CD14-positive monocyte (primary cell): ENCODE results near the gene TPM2. TPM values are rescaled to one million over a fixed set of nuclear protein-coding genes. Genes with fewer than 3 reads are reported as not detected.

Experiments
- DNase-seq, 3 donors: peaks; one replicate each; pipeline ENCODE4 v3.0.0-alpha.2; 2011 to 2022
- H2AFZ ChIP-seq: 2 replicates; pipeline ENCODE4 v1.6.0; 2012; ENCODE audit warnings: mild to moderate bottlenecking, low read depth, low read length, inconsistent platforms; ENCODE audit not compliant: insufficient read depth, poor library complexity, severe bottlenecking
- H3K27ac ChIP-seq, 2 donors: 1 replicate in 1 of 2; 2 replicates in 1 of 2; pipeline ENCODE4 v1.5.1; 2012 to 2013; ENCODE audit warnings: low read length in 2 of 2, control low read depth in 1 of 2, inconsistent platforms in 1 of 2, low read depth in 1 of 2, mild to moderate bottlenecking in 1 of 2
- H3K27me3 ChIP-seq, 2 donors: one replicate each; pipeline versions ENCODE4 v1.6.0 to v1.6.1; 2011 to 2013; ENCODE audit warnings: low read length in 2 of 2; ENCODE audit not compliant: control insufficient read depth in 2 of 2, insufficient read depth in 2 of 2
- H3K36me3 ChIP-seq, 2 donors: replicated peaks in 1 of 2; 1 replicate in 1 of 2; 2 replicates in 1 of 2; pipeline versions ENCODE4 v1.5.1 to v1.6.1; 2012 to 2013; ENCODE audit warnings: low read length in 2 of 2, control low read depth in 1 of 2, inconsistent platforms in 1 of 2, mild to moderate bottlenecking in 1 of 2; ENCODE audit not compliant: insufficient read depth in 2 of 2, control insufficient read depth in 1 of 2
- H3K4me1 ChIP-seq, 2 donors: 1 replicate in 1 of 2; 2 replicates in 1 of 2; pipeline versions ENCODE4 v1.5.1 to v1.6.1; 2012 to 2013; ENCODE audit warnings: low read length in 2 of 2, control low read depth in 1 of 2, inconsistent platforms in 1 of 2, mild to moderate bottlenecking in 1 of 2, moderate library complexity in 1 of 2; ENCODE audit not compliant: insufficient read depth in 2 of 2, control insufficient read depth in 1 of 2
- H3K4me2 ChIP-seq: replicated peaks from 2 replicates; pipeline ENCODE3; 2012; ENCODE audit warnings: low read length, moderate library complexity, mild to moderate bottlenecking; ENCODE audit not compliant: poor library complexity, severe bottlenecking; ENCODE audit errors: extremely low read depth
- H3K4me3 ChIP-seq, 3 experiments: fragments of 200-600 bp in 1 of 3; sonication (generic) in 1 of 3; replicated peaks in 1 of 3; 1 replicate in 2 of 3; 2 replicates in 1 of 3; pipeline ENCODE4 v1.5.1; 2011 to 2013; ENCODE audit warnings: low read length in 3 of 3, mild to moderate bottlenecking in 3 of 3, control low read depth in 2 of 3, low read depth in 2 of 3, inconsistent platforms in 1 of 3, moderate library complexity in 1 of 3
- H3K79me2 ChIP-seq: 2 replicates; pipeline ENCODE4 v1.6.0; 2012; ENCODE audit warnings: mild to moderate bottlenecking, control low read depth, inconsistent platforms, low read length, moderate library complexity; ENCODE audit not compliant: insufficient read depth
- H3K9ac ChIP-seq: 2 replicates; pipeline ENCODE4 v1.6.0; 2017; ENCODE audit warnings: low read length, mild to moderate bottlenecking; ENCODE audit not compliant: insufficient read depth, poor library complexity, severe bottlenecking
- H3K9me3 ChIP-seq, 2 donors: replicated peaks in 1 of 2; 1 replicate in 1 of 2; 2 replicates in 1 of 2; pipeline versions ENCODE4 v1.5.1 to v1.6.1; 2012 to 2013; ENCODE audit warnings: low read length in 2 of 2, control low read depth in 1 of 2; ENCODE audit not compliant: control insufficient read depth in 1 of 2, insufficient read depth in 1 of 2
- H4K20me1 ChIP-seq: 2 replicates; pipeline ENCODE4 v1.6.0; 2012; ENCODE audit warnings: mild to moderate bottlenecking, low read length, control low read depth, moderate library complexity; ENCODE audit not compliant: insufficient read depth
- H3K27ac Mint-ChIP-seq, 7 donors: one replicate each; pipeline ENCODE4 v1.8.0; 2020; ENCODE audit warnings: mild to moderate bottlenecking in 7 of 7, mixed read lengths in 7 of 7, moderate library complexity in 6 of 7, inconsistent platforms in 2 of 7
- H3K27me3 Mint-ChIP-seq, 3 donors: one replicate each; pipeline ENCODE4 v1.8.0; 2021 to 2022; ENCODE audit warnings: low read depth in 3 of 3, mild to moderate bottlenecking in 3 of 3, mixed read lengths in 3 of 3, moderate library complexity in 3 of 3, inconsistent platforms in 1 of 3
- H3K36me3 Mint-ChIP-seq, 2 donors: one replicate each; pipeline ENCODE4 v1.8.0; 2020; ENCODE audit warnings: mixed read lengths in 2 of 2, inconsistent platforms in 1 of 2, mild to moderate bottlenecking in 1 of 2
- H3K4me1 Mint-ChIP-seq: one replicate; pipeline ENCODE4 v1.8.0; 2020; ENCODE audit warnings: mild to moderate bottlenecking, mixed read lengths
- H3K4me3 Mint-ChIP-seq, 2 donors: one replicate each; pipeline ENCODE4 v1.8.0; 2020; ENCODE audit warnings: mild to moderate bottlenecking in 2 of 2, mixed read lengths in 2 of 2, moderate library complexity in 1 of 2
- H3K9me3 Mint-ChIP-seq, 7 donors: one replicate each; pipeline ENCODE4 v1.8.0; 2020 to 2022; ENCODE audit warnings: mixed read lengths in 7 of 7, mild to moderate bottlenecking in 6 of 7, moderate library complexity in 6 of 7, inconsistent platforms in 2 of 7
- WGBS: methylation state at CpG from one replicate; pipeline ENCODE4 v1.1.5; 2013; ENCODE audit warnings: missing lambda C conversion rate; ENCODE audit not compliant: insufficient coverage; 5-methylcytosine and 5-hydroxymethylcytosine counted together
- intact Hi-C, 2 donors: fragments of 100-400 bp; cut with micrococcal nuclease; formaldehyde crosslinking; loops; one replicate each; pipeline versions ENCODE4 v1.15.0 to v1.15.1; 2023
- polyA plus RNA-seq, 3 donors: library from polyadenylated mRNA; depleted of rRNA in 1 of 3; unstranded in 2 of 3; stranded (reverse) in 1 of 3; fragments of 300-500 nt in 2 of 3; fragments of >200 nt in 1 of 3; fragmentation: Illumina TruSeq in 2 of 3; gene quantifications; 1 replicate in 2 of 3; 2 replicates in 1 of 3; pipeline ENCODE4 v1.2.3, GENCODE V29; 2012 to 2021
- TF ChIP-seq, protein P1 (sequence below): fragments of 200-600 bp; IDR thresholded peaks from one replicate; pipeline ENCODE4 v1.8.0; 2022; ENCODE audit warnings: antibody characterized with exemption, mild to moderate bottlenecking

TPM2 gene
- polyA plus RNA-seq, 3 donors = 7.7 TPM; not detected in 2

DNA sequence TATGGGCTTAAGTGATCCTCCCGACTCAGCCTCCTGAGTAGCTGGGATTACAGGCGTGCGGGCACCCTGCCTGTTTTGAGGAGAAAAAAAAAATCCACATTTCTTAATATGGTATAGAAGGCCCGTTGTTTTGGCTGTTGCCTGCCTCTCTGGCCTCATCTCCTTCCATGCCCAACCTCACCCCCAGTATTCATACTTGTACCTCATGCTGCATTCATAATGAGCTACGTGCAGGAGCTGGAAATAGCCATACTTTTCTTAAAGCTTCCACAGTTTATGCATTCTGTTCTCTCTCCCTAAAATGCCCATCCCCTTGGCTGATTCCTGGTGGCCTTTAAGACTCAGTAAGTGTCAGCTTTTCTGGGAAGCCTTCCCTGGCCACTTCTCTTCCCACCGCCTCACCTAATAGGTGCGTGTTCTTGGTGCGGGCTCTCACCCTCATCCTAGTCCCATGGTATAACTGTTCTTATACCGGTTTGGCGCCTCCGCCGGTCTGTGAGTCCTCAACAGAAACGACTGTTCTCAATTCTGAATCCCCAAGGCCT is 2.1 kb upstream of the TPM2 start:
- peaks cover 10% of the 10 kb centered on the region for H3K4me1 Mint-ChIP-seq
- no peak overlapping the region for H3K27ac ChIP-seq
- TF ChIP-seq, protein P1, sequence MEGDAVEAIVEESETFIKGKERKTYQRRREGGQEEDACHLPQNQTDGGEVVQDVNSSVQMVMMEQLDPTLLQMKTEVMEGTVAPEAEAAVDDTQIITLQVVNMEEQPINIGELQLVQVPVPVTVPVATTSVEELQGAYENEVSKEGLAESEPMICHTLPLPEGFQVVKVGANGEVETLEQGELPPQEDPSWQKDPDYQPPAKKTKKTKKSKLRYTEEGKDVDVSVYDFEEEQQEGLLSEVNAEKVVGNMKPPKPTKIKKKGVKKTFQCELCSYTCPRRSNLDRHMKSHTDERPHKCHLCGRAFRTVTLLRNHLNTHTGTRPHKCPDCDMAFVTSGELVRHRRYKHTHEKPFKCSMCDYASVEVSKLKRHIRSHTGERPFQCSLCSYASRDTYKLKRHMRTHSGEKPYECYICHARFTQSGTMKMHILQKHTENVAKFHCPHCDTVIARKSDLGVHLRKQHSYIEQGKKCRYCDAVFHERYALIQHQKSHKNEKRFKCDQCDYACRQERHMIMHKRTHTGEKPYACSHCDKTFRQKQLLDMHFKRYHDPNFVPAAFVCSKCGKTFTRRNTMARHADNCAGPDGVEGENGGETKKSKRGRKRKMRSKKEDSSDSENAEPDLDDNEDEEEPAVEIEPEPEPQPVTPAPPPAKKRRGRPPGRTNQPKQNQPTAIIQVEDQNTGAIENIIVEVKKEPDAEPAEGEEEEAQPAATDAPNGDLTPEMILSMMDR = no peak
- H3K4me2 ChIP-seq = peak overlapping the region; percentile 90
- 96% methylated on average over 3 of the region's 13 CpGs for WGBS
- H4K20me1 ChIP-seq = peaks cover 14% of the 10 kb centered on the region
- H3K9me3 ChIP-seq = no peaks in the 10 kb centered on the region
- H3K9ac ChIP-seq = no peak overlapping the region
- intact Hi-C loops = loop anchor here in 1 of 2 donors (10.0 kb wide), 1 partner anchor 47 kb away; no protein-coding TSS in a partner anchor
- DNase-seq = no peak
- H3K9me3 Mint-ChIP-seq = peaks cover 0 to 3% (median 0%) of the 10 kb centered on the region in 7 donors
- H3K79me2 ChIP-seq = no peaks in the 10 kb centered on the region
- H3K27ac Mint-ChIP-seq = peak overlapping the region in 1 of 7 donors; percentile 20
- no peak overlapping the region for H3K4me3 ChIP-seq
- H3K4me3 Mint-ChIP-seq = no peak overlapping the region
- peaks cover 11 to 13% of the 10 kb centered on the region in 2 donors for H3K36me3 ChIP-seq
- H3K27me3 Mint-ChIP-seq = peaks cover 4 to 25% (median 6%) of the 10 kb centered on the region in 3 donors
- peaks cover 14 to 21% of the 10 kb centered on the region in 2 donors for H3K4me1 ChIP-seq
- H3K36me3 Mint-ChIP-seq = no peaks in the 10 kb centered on the region
- peaks cover 0 to 15% of the 10 kb centered on the region in 2 donors for H3K27me3 ChIP-seq
- H2AFZ ChIP-seq = no peak overlapping the region

DNA sequence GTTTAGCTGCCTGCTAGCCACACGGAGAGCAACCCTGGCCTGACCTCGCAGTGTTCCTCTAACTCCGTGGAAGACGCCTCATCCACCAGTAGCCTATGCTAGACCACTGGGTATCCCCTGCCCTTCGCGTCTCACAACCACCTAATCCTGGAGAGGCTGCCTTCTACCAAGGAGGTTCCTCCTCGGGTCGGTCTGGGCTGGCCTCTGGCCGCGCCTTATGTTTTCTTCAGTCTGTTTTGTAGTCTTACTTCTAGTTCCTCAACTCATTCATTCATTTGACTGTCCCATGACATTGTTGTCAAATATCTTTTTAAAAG is 1.6 kb upstream of the TPM2 start:
- H3K4me1 ChIP-seq = peaks cover 14 to 21% of the 10 kb centered on the region in 2 donors
- DNase-seq = peak in 2 of 3 donors; percentile 31 to 43
- no peaks in the 10 kb centered on the region for H3K79me2 ChIP-seq
- Mint-ChIP-seq H3K4me3 (peak overlapping the region; percentile 88 to 91), H3K27ac (peak overlapping the region in 6 of 7 donors; percentile 38 to 77 (median 62)), H3K27me3 (peaks cover 4 to 25% (median 6%) of the 10 kb centered on the region in 3 donors), H3K36me3 (no peaks in the 10 kb centered on the region), H3K4me1 (peaks cover 10% of the 10 kb centered on the region), H3K9me3 (peaks cover 0 to 3% (median 0%) of the 10 kb centered on the region in 7 donors)
- H4K20me1 ChIP-seq = peaks cover 8% of the 10 kb centered on the region
- TF ChIP-seq, protein P1 = no peak
- peaks cover 0 to 15% of the 10 kb centered on the region in 2 donors for H3K27me3 ChIP-seq
- intact Hi-C loops = loop anchor here in 1 of 2 donors (10.0 kb wide), 1 partner anchor 46 kb away; no protein-coding TSS in a partner anchor
- peak overlapping the region in 1 of 2 donors; percentile 36 for H3K27ac ChIP-seq
- no peaks in the 10 kb centered on the region for H3K9me3 ChIP-seq
- peak overlapping the region; percentile 75 for H3K9ac ChIP-seq
- H2AFZ ChIP-seq = peak overlapping the region; percentile 94
- 8% methylated on average over 10 of the region's 10 CpGs for WGBS
- H3K4me2 ChIP-seq = peak overlapping the region; percentile 90
- H3K36me3 ChIP-seq = peaks cover 6 to 7% of the 10 kb centered on the region in 2 donors
- peak overlapping the region; percentile 86 to 93 (median 90) for H3K4me3 ChIP-seq
